H1 (cell line): ENCODE data around the gene RGS6. TPM values are rescaled to one million over a fixed set of nuclear protein-coding genes. Genes with fewer than 3 reads are reported as not detected.

Source experiments
- CTCF ChIA-PET: fragments of 300-600 bp; sonication (Branson Sonifier 250); formaldehyde crosslinking; loops from one replicate; lab custom pipeline; 2021; ENCODE audit not compliant: partially characterized antibody; lab: Charles Lee
- POLR2A ChIA-PET: fragments of 300-600 bp; sonication (Branson Sonifier 250); formaldehyde crosslinking; loops from one replicate; lab custom pipeline; 2021; ENCODE audit warnings: inconsistent platforms; ENCODE audit not compliant: partially characterized antibody; lab: Charles Lee
- DNase-seq, 2 experiments: peaks; one replicate each; pipeline versions ENCODE4 v3.0.0 to v3.0.0-alpha.2; 2010 to 2022; ENCODE audit warnings: low spot score in 2 of 2, low read depth in 1 of 2, mixed read lengths in 1 of 2
- FAIRE-seq: peaks from 2 replicates; lab custom pipeline; 2011; peaks lifted over from hg19 to GRCh38; lab: Jason Lieb, UNC
- H2AFZ ChIP-seq: 2 replicates; pipeline ENCODE4 v1.8.1; 2012; ENCODE audit warnings: low read length, inconsistent platforms
- H2AK5ac ChIP-seq: 2 replicates; pipeline ENCODE4 v1.6.1; 2013; ENCODE audit warnings: low read depth, low read length
- H2BK120ac ChIP-seq: replicated peaks from 2 replicates; pipeline ENCODE3; 2013; ENCODE audit warnings: low read depth, low read length, inconsistent platforms
- H2BK12ac ChIP-seq: 2 replicates; pipeline ENCODE4 v1.6.1; 2013; ENCODE audit warnings: low read depth, low read length
- H2BK15ac ChIP-seq: 2 replicates; pipeline ENCODE4 v1.6.1; 2013; ENCODE audit warnings: low read length
- H2BK20ac ChIP-seq: 2 replicates; pipeline ENCODE4 v1.6.1; 2013; ENCODE audit warnings: low read length
- H2BK5ac ChIP-seq: 2 replicates; pipeline ENCODE4 v1.6.1; 2013; ENCODE audit warnings: low read depth, low read length
- H3K14ac ChIP-seq: 2 replicates; pipeline ENCODE4 v1.6.1; 2013; ENCODE audit warnings: inconsistent platforms; ENCODE audit not compliant: insufficient read length
- H3K18ac ChIP-seq: 2 replicates; pipeline ENCODE4 v1.6.1; 2013; ENCODE audit warnings: low read length; ENCODE audit errors: extremely low read depth
- H3K23ac ChIP-seq: 2 replicates; pipeline ENCODE4 v1.6.1; 2013; ENCODE audit warnings: inconsistent platforms; ENCODE audit not compliant: insufficient read length
- H3K23me2 ChIP-seq: 2 replicates; pipeline ENCODE4 v1.6.1; 2013; ENCODE audit warnings: low read depth, low read length
- H3K27ac ChIP-seq: 2 replicates; pipeline ENCODE4 v1.6.1; 2011; ENCODE audit warnings: low read depth, low read length, inconsistent platforms
- H3K27me3 ChIP-seq, 4 experiments: replicated peaks in 1 of 4; 1 replicate in 1 of 4; 2 replicates in 3 of 4; pipeline versions ENCODE4 v1.6.1 to v1.8.1; 2011 to 2013; ENCODE audit warnings: low read length in 3 of 4, mild to moderate bottlenecking in 3 of 4, inconsistent platforms in 2 of 4, mixed read lengths in 2 of 4, moderate library complexity in 1 of 4; ENCODE audit not compliant: control insufficient read depth in 3 of 4, insufficient read depth in 3 of 4; ENCODE audit errors: extremely low read depth in 1 of 4
- H3K36me3 ChIP-seq, 4 experiments: 2 replicates each; pipeline versions ENCODE4 v1.6.1 to v1.8.1; 2011 to 2013; ENCODE audit warnings: mild to moderate bottlenecking in 4 of 4, low read length in 3 of 4, moderate library complexity in 2 of 4, control low read depth in 1 of 4, inconsistent platforms in 1 of 4; ENCODE audit not compliant: insufficient read depth in 4 of 4, control insufficient read depth in 2 of 4
- H3K4ac ChIP-seq: replicated peaks from 2 replicates; pipeline ENCODE3; 2013; ENCODE audit warnings: low read length, low read depth, mixed read lengths, inconsistent platforms; ENCODE audit not compliant: insufficient read length
- H3K4me1 ChIP-seq, 4 experiments: replicated peaks in 1 of 4; 1 replicate in 1 of 4; 2 replicates in 3 of 4; pipeline versions ENCODE4 v1.6.1 to v1.8.1; 2011 to 2013; ENCODE audit warnings: low read length in 3 of 4, inconsistent platforms in 2 of 4, mixed read lengths in 1 of 4; ENCODE audit not compliant: insufficient read depth in 4 of 4, control insufficient read depth in 3 of 4
- H3K4me2 ChIP-seq, 2 experiments: 2 replicates each; pipeline versions ENCODE4 v1.6.1 to v1.8.1; 2011 to 2013; ENCODE audit warnings: low read depth in 2 of 2, low read length in 2 of 2, control low read depth in 1 of 2, inconsistent platforms in 1 of 2, mild to moderate bottlenecking in 1 of 2; ENCODE audit not compliant: insufficient read depth in 1 of 2
- H3K4me3 ChIP-seq, 4 experiments: fragments of 200-600, 300-600 bp in 1 of 4; sonication (generic), shearing (Covaris generic), sonication (Bioruptor Twin) in 1 of 4; 2 replicates each; pipeline versions ENCODE4 v1.5.1 to v1.8.1; 2011 to 2016; ENCODE audit warnings: low read length in 4 of 4, low read depth in 3 of 4, control low read depth in 2 of 4, inconsistent platforms in 2 of 4, mild to moderate bottlenecking in 2 of 4, mixed read lengths in 1 of 4, moderate library complexity in 1 of 4; ENCODE audit not compliant: insufficient read depth in 2 of 4; ENCODE audit errors: extremely low read depth in 1 of 4
- H3K56ac ChIP-seq: replicated peaks from 2 replicates; pipeline ENCODE3; 2013; ENCODE audit warnings: low read depth, mild to moderate bottlenecking, mixed read lengths, low read length, inconsistent platforms; ENCODE audit not compliant: insufficient read length
- H3K79me1 ChIP-seq: 2 replicates; pipeline ENCODE4 v1.6.1; 2013; ENCODE audit warnings: low read depth, low read length, control low read depth
- H3K79me2 ChIP-seq, 2 experiments: 2 replicates each; pipeline versions ENCODE4 v1.6.1 to v1.8.1; 2012 to 2013; ENCODE audit warnings: low read length in 2 of 2, mild to moderate bottlenecking in 2 of 2, inconsistent platforms in 1 of 2; ENCODE audit not compliant: insufficient read depth in 2 of 2, control insufficient read depth in 1 of 2
- H3K9ac ChIP-seq, 4 experiments: replicated peaks in 1 of 4; 1 replicate in 1 of 4; 2 replicates in 3 of 4; pipeline versions ENCODE4 v1.6.1 to v1.8.1; 2011 to 2013; ENCODE audit warnings: low read depth in 3 of 4, low read length in 3 of 4, control low read depth in 2 of 4, mild to moderate bottlenecking in 2 of 4, moderate library complexity in 2 of 4, inconsistent platforms in 1 of 4; ENCODE audit errors: extremely low read depth in 1 of 4
- H3K9me3 ChIP-seq, 2 experiments: 2 replicates each; pipeline versions ENCODE4 v1.6.1 to v1.8.1; 2012 to 2013; ENCODE audit warnings: mild to moderate bottlenecking in 2 of 2, moderate library complexity in 2 of 2, control low read depth in 1 of 2, inconsistent platforms in 1 of 2, low read depth in 1 of 2, low read length in 1 of 2, mixed read lengths in 1 of 2; ENCODE audit not compliant: insufficient read depth in 2 of 2
- H4K20me1 ChIP-seq, 2 experiments: replicated peaks in 1 of 2; 2 replicates each; pipeline versions ENCODE3 to v1.8.1; 2011 to 2013; ENCODE audit warnings: inconsistent platforms in 2 of 2, low read length in 2 of 2, mild to moderate bottlenecking in 1 of 2; ENCODE audit not compliant: insufficient read depth in 2 of 2, control insufficient read depth in 1 of 2
- H4K5ac ChIP-seq: 2 replicates; pipeline ENCODE4 v1.6.1; 2013; ENCODE audit warnings: low read length, low read depth, mixed read lengths, inconsistent platforms; ENCODE audit not compliant: insufficient read length
- H4K8ac ChIP-seq: 2 replicates; pipeline ENCODE4 v1.8.0; 2013; ENCODE audit warnings: mild to moderate bottlenecking, moderate library complexity, low read length, inconsistent platforms; ENCODE audit not compliant: insufficient read depth; ENCODE audit errors: extremely low read depth
- H4K91ac ChIP-seq: replicated peaks from 2 replicates; pipeline ENCODE3; 2013; ENCODE audit warnings: low read length, mixed read lengths, inconsistent platforms; ENCODE audit not compliant: insufficient read length
- ASH2L ChIP-seq: fragments of 200-600, 300-600 bp; sonication (generic); IDR thresholded peaks from one replicate; pipeline ENCODE4 v1.7.1; 2017; ENCODE audit warnings: low read length
- CEBPB ChIP-seq: IDR thresholded peaks from 2 replicates; pipeline ENCODE4 v1.6.1; 2012; ENCODE audit warnings: low read depth, low read length
- CHD1 ChIP-seq: IDR thresholded peaks from 2 replicates; pipeline ENCODE4 v1.6.1; 2012; ENCODE audit warnings: low read depth, low read length, improper control_type of control experiment
- EGR1 ChIP-seq: IDR thresholded peaks from 2 replicates; pipeline ENCODE4 v1.6.1; 2011; ENCODE audit warnings: low read depth, low read length, borderline replicate concordance
- NANOG ChIP-seq: IDR thresholded peaks from 2 replicates; pipeline ENCODE4 v1.6.1; 2011; ENCODE audit warnings: low read length, low read depth, mild to moderate bottlenecking, inconsistent platforms; ENCODE audit not compliant: insufficient read depth, poor library complexity, severe bottlenecking
- PHF8 ChIP-seq: fragments of 200-600 bp; sonication (generic); conservative IDR thresholded peaks from 2 replicates; pipeline ENCODE4 v1.7.1; 2012; ENCODE audit warnings: low read depth, mild to moderate bottlenecking, inconsistent platforms, low read length, moderate library complexity
- RBBP5 ChIP-seq: IDR thresholded peaks from 2 replicates; pipeline ENCODE4 v1.7.1; 2012; ENCODE audit warnings: low read depth, mild to moderate bottlenecking, inconsistent platforms, low read length, moderate library complexity, borderline replicate concordance
- SIN3A ChIP-seq, 2 experiments: IDR thresholded peaks in 1 of 2; conservative IDR thresholded peaks in 1 of 2; 2 replicates each; pipeline ENCODE4 v1.6.1; 2011 to 2012; ENCODE audit warnings: low read length in 2 of 2, improper control_type of control experiment in 1 of 2, low read depth in 1 of 2, mild to moderate bottlenecking in 1 of 2
- SIRT6 ChIP-seq: IDR thresholded peaks from one replicate; pipeline ENCODE4 v1.7.1; 2012; ENCODE audit warnings: low read length, inconsistent platforms
- SP4 ChIP-seq: IDR thresholded peaks from 2 replicates; pipeline ENCODE4 v1.6.1; 2012; ENCODE audit warnings: low read length, inconsistent platforms
- SUZ12 ChIP-seq: fragments of 200-600 bp; sonication (generic); IDR thresholded peaks from 2 replicates; pipeline ENCODE4 v1.6.1; 2012; ENCODE audit warnings: mild to moderate bottlenecking, inconsistent platforms, low read length, moderate library complexity, mixed read lengths
- TCF12 ChIP-seq: IDR thresholded peaks from 2 replicates; pipeline ENCODE4 v1.6.1; 2011; ENCODE audit warnings: low read depth, mild to moderate bottlenecking, low read length
- TEAD4 ChIP-seq: IDR thresholded peaks from 2 replicates; pipeline ENCODE4 v1.6.1; 2012; ENCODE audit warnings: low read depth, low read length, inconsistent platforms, mixed read lengths
- WGBS, 2 experiments: shearing (Covaris generic) in 1 of 2; methylation state at CpG; one replicate each; pipeline versions ENCODE4 v1.1.6 to v1.1.7; 2013 to 2015; ENCODE audit warnings: low lambda C conversion rate in 2 of 2, mixed read lengths in 2 of 2, inconsistent platforms in 1 of 2, low coverage in 1 of 2, missing lambda C conversion rate in 1 of 2; ENCODE audit not compliant: insufficient replicate concordance in 2 of 2, insufficient coverage in 1 of 2, insufficient read length in 1 of 2; ENCODE audit errors: extremely low coverage in 1 of 2, missing lambda C conversion rate in 1 of 2; 5-methylcytosine and 5-hydroxymethylcytosine counted together
- polyA plus RNA-seq, 7 experiments: library from polyadenylated mRNA; depleted of rRNA in 3 of 7; stranded (reverse) in 5 of 7; unstranded in 2 of 7; fragments of >200 nt in 5 of 7; fragments of 200-250 nt in 2 of 7; gene quantifications; 1 replicate in 5 of 7; 2 replicates in 1 of 7; 4 replicates in 1 of 7; pipeline versions ENCODE4 v1.2.1 to v1.2.3, GENCODE V29; 2011 to 2013; ENCODE audit warnings: missing spikeins in 2 of 7, mixed read lengths in 2 of 7
- total RNA-seq: library from RNA; stranded (reverse); fragmentation: NEBNext Ultra II Directional; extraction: Animal tissue kit (Norgen Biotek cat#: 25700); gene quantifications from 2 replicates; pipeline ENCODE4 v1.2.1, GENCODE V29; 2021
- TF ChIP-seq, protein P1 (sequence below): IDR thresholded peaks from 2 replicates; pipeline ENCODE4 v1.6.1; 2012; ENCODE audit warnings: inconsistent platforms

Gene RGS6
- total and polyA plus RNA-seq, 2 of the 8 experiments (the other 6 are each of a cell fraction or from before 2014, with no cell fraction given): 0.26 to 1.1 TPM

DNA sequence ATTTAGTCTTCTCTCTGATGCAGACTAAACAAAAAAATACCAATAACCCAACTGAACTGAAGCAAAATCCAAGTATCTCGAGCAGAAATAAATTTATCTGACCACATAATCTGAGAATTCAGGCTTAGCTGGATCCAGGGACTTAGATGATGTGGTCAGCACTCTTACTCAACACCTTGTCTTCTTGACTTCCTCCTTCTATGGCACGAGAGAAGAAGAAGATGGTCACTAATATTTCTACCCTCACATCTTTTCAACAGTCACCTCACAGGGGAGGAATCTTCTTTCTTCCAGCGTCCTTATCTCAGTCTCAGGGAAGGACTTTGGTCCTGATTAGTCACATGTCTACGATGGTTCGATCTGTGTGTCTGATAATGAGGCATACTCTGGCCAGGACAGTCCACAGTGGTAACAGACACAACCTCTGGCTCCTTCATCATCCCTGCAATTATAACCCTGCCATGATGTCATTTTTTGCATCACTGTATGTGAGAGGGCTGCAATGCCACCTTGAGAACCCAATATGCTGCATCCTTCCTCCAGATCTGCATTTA lies 15.8 kb downstream of the RGS6 start:
- Histone ChIP-seq H3K23ac (no peak overlapping the region), H2BK120ac (no peak overlapping the region), H4K5ac (no peak overlapping the region), H3K4me1 (no peaks in the 10 kb centered on the region), H2AK5ac (no peak overlapping the region), H3K9ac (no peak overlapping the region), H3K4me3 (no peak overlapping the region), H3K56ac (no peak overlapping the region), H3K27me3 (no peaks in the 10 kb centered on the region), H3K79me2 (no peaks in the 10 kb centered on the region), H3K4ac (no peak overlapping the region), H3K23me2 (no peaks in the 10 kb centered on the region), H4K8ac (no peak overlapping the region), H4K91ac (no peak overlapping the region), H2AFZ (no peak overlapping the region), H2BK12ac (no peak overlapping the region), H4K20me1 (no peaks in the 10 kb centered on the region), H2BK20ac (no peak overlapping the region), H2BK5ac (no peak overlapping the region), H3K14ac (no peak overlapping the region), H3K79me1 (no peaks in the 10 kb centered on the region), H3K36me3 (no peaks in the 10 kb centered on the region), H3K9me3 (no peaks in the 10 kb centered on the region), H3K18ac (no peak overlapping the region), H3K4me2 (no peak overlapping the region), H3K27ac (no peak overlapping the region), H2BK15ac (no peak overlapping the region)
- POLR2A ChIA-PET: no interaction called here
- WGBS, 2 experiments: 89% methylated on average over 5 of the region's 5 CpGs; no CpG with 5 or more reads in 1 of the 2 experiments
- DNase-seq (no peak), FAIRE-seq (no peak)
- CTCF ChIA-PET: no interaction called here
- TF ChIP-seq TEAD4 (no peak), CEBPB (no peak), SIRT6 (no peak), NANOG (no peak), EGR1 (no peak), SUZ12 (no peak), CHD1 (no peak), RBBP5 (no peak), TCF12 (no peak), PHF8 (no peak), ASH2L (no peak), SP4 (no peak), SIN3A (conservative IDR thresholded peaks at IDR 0.05 in 1 of 2, IDR thresholded peaks at IDR 0.05 in 1 of 2; ENCODE audit: low read depth in 1 of 2, low read length in 2 of 2) (no peak)
- TF ChIP-seq, protein P1, sequence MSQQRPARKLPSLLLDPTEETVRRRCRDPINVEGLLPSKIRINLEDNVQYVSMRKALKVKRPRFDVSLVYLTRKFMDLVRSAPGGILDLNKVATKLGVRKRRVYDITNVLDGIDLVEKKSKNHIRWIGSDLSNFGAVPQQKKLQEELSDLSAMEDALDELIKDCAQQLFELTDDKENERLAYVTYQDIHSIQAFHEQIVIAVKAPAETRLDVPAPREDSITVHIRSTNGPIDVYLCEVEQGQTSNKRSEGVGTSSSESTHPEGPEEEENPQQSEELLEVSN: no peak
